ENCODE data around the gene MPP4.

- no peak for TF ChIP-seq CTCF (IDR thresholded peaks at IDR 0.05; ENCODE audit: poor library complexity, severe bottlenecking)
- no peak for TF ChIP-seq EZH2 (IDR thresholded peaks at IDR 0.05; ENCODE audit: borderline replicate concordance, insufficient read depth, low read length, poor library complexity, severe bottlenecking)
- no peak for TF ChIP-seq RAD21 (conservative IDR thresholded peaks at IDR 0.05)
- TF ChIP-seq, protein P1, sequence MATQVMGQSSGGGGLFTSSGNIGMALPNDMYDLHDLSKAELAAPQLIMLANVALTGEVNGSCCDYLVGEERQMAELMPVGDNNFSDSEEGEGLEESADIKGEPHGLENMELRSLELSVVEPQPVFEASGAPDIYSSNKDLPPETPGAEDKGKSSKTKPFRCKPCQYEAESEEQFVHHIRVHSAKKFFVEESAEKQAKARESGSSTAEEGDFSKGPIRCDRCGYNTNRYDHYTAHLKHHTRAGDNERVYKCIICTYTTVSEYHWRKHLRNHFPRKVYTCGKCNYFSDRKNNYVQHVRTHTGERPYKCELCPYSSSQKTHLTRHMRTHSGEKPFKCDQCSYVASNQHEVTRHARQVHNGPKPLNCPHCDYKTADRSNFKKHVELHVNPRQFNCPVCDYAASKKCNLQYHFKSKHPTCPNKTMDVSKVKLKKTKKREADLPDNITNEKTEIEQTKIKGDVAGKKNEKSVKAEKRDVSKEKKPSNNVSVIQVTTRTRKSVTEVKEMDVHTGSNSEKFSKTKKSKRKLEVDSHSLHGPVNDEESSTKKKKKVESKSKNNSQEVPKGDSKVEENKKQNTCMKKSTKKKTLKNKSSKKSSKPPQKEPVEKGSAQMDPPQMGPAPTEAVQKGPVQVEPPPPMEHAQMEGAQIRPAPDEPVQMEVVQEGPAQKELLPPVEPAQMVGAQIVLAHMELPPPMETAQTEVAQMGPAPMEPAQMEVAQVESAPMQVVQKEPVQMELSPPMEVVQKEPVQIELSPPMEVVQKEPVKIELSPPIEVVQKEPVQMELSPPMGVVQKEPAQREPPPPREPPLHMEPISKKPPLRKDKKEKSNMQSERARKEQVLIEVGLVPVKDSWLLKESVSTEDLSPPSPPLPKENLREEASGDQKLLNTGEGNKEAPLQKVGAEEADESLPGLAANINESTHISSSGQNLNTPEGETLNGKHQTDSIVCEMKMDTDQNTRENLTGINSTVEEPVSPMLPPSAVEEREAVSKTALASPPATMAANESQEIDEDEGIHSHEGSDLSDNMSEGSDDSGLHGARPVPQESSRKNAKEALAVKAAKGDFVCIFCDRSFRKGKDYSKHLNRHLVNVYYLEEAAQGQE (IDR thresholded peaks at IDR 0.05; ENCODE audit: borderline replicate concordance): no peak
These were observed at the start of gene MPP4 for GRCh38 chr2:201698588-201699226.
